ENCODE data around the gene ADGRB3. TPM values are rescaled to one million over a fixed set of nuclear protein-coding genes. Genes with fewer than 3 reads are reported as not detected.
"Not testable (repeated sequence)": the region's sequence is repeated elsewhere in the genome, so short reads cannot be mapped to it uniquely, and the experiment has no call there.

ADGRB3 gene
- total RNA-seq, 1 donor from 2014 or later: not detected

DNA sequence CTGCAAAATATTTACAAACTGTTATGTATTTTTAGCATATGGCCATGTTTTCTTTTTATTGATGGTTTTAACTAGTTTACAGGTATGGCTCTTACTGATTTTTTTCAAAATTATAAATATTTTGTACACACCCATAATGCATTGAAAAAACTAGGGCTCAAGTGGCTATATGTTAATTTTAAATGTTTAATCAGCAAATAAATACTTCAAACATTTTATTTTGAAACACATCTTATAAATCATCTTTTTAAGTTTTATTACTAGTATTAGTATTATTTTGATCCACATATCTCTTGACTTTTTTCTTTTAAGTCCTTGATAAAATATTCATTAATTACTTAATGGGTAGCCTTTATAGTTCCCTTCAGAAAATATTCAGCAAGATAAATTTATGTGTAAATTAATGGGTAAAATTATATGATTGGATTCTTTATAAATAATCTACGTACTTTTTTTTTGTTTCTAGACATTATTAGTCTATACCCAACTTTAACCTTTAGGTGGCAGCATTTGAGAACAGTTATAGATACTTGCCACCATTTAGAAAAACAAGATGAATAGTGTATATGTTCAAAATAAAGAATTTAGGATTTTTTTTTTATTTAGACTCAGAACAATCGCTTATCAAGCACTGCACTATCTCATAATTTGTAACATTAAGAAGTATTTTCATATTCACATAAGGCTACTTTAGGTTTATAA, 241.9 kb downstream of the ADGRB3 start:
- FAIRE-seq: no peak
- H3K4me3 ChIP-seq (ENCODE audit: low read depth, low read length): no peak overlapping the region
- H3K27me3 ChIP-seq (ENCODE audit: control insufficient read depth, insufficient read depth, low read length): no peaks in the 10 kb centered on the region
- TF ChIP-seq, protein P1, sequence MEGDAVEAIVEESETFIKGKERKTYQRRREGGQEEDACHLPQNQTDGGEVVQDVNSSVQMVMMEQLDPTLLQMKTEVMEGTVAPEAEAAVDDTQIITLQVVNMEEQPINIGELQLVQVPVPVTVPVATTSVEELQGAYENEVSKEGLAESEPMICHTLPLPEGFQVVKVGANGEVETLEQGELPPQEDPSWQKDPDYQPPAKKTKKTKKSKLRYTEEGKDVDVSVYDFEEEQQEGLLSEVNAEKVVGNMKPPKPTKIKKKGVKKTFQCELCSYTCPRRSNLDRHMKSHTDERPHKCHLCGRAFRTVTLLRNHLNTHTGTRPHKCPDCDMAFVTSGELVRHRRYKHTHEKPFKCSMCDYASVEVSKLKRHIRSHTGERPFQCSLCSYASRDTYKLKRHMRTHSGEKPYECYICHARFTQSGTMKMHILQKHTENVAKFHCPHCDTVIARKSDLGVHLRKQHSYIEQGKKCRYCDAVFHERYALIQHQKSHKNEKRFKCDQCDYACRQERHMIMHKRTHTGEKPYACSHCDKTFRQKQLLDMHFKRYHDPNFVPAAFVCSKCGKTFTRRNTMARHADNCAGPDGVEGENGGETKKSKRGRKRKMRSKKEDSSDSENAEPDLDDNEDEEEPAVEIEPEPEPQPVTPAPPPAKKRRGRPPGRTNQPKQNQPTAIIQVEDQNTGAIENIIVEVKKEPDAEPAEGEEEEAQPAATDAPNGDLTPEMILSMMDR (IDR thresholded peaks at IDR 0.05; ENCODE audit: insufficient read depth, low read length, severe bottlenecking): no peak
- peak; percentile 44 for DNase-seq (ENCODE audit: low read depth)
- H3K36me3 ChIP-seq (ENCODE audit: control insufficient read depth, insufficient read depth, low read length): no peaks in the 10 kb centered on the region

DNA sequence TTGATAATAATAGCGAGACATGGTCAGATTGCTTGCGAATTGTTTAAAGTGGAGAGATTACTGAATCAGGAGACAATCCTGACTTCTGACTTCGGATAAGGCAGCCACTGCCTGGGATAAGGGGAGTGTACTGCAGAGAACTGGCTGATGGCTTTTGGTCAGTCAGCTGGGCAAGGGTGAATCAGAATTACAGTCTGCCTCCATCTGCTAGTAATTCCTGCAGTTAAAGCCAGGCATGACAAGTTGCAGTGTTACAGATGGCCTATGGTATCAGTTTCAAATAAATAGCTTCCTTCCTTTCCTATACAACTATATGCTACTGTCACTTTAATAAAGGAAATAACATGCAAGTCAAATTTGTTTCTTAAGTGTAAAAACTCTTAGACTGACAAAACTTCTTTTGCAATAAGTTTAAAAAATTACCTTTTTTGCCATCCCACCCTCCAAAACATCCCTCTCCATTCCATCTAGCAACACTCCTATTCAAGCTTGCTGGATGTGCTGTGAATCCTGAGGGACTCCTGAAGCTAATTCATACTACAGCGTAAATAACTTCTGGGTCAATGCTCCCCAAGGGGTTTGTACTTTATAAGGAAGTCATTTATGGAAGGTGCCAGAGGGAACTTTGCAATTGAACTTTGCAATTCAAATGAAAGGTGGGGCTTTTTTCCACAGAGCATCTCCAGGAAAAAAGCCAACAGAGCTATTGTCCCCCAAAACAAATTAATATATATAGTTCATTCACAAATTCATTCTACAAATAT, 245.2 kb downstream of the ADGRB3 start:
- no peaks in the 10 kb centered on the region for H3K27me3 ChIP-seq (ENCODE audit: control insufficient read depth, insufficient read depth, low read length)
- no peaks in the 10 kb centered on the region for H3K36me3 ChIP-seq (ENCODE audit: control insufficient read depth, insufficient read depth, low read length)
- no peak overlapping the region for H3K4me3 ChIP-seq (ENCODE audit: low read depth, low read length)
- TF ChIP-seq, protein P1 (IDR thresholded peaks at IDR 0.05; ENCODE audit: insufficient read depth, low read length, severe bottlenecking): no peak
- DNase-seq (ENCODE audit: low read depth): no peak
- FAIRE-seq: no peak

DNA sequence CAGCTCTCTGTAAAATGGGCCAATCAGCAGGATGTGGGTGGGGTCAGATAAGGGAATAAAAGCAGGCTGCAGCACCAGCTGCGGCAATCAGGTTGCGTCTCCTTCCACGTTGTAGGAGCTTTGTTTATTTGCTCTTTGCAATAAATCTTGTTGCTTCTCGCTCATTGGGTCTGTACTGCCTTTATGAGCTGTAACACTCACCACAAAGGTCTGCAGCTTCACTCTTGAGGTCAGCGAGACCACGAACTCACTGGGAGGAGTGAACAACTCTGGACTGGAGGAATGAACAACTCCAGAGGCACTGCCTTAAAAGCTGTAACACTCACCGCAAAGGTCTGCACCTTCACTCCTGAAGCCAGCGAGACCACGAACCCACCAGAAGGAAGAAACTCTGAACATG, 248.2 kb downstream of the ADGRB3 start:
- not testable (repeated sequence) for DNase-seq (ENCODE audit: low read depth); H3K27me3 ChIP-seq (ENCODE audit: control insufficient read depth, insufficient read depth, low read length); H3K4me3 ChIP-seq (ENCODE audit: low read depth, low read length); H3K36me3 ChIP-seq (ENCODE audit: control insufficient read depth, insufficient read depth, low read length)
- FAIRE-seq: peak; percentile 55

DNA sequence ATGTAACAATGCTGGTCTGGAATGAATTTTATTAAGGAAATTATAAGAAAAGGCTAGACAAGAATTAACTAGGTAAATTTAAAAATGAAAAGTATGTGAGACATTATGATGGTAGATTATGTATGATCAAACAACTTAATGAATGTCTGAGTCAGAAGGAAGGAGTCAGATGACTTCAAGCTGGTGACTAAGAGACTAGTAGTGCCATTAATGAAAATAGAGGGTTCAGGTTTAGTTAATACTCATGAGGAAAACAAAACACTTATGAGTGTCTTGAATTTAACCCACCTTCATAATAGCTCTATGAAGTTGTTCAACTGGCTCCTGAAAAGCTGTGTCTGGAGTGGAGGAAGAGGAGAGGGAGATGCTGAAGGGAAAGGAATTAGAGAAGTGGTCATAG, 256.3 kb downstream of the ADGRB3 start:
- TF ChIP-seq, protein P1 (IDR thresholded peaks at IDR 0.05; ENCODE audit: insufficient read depth, low read length, severe bottlenecking): no peak
- no peaks in the 10 kb centered on the region for H3K27me3 ChIP-seq (ENCODE audit: control insufficient read depth, insufficient read depth, low read length)
- no peak overlapping the region for H3K4me3 ChIP-seq (ENCODE audit: low read depth, low read length)
- peak; percentile 58 for DNase-seq (ENCODE audit: low read depth)
- no peak for FAIRE-seq
- no peaks in the 10 kb centered on the region for H3K36me3 ChIP-seq (ENCODE audit: control insufficient read depth, insufficient read depth, low read length)

DNA sequence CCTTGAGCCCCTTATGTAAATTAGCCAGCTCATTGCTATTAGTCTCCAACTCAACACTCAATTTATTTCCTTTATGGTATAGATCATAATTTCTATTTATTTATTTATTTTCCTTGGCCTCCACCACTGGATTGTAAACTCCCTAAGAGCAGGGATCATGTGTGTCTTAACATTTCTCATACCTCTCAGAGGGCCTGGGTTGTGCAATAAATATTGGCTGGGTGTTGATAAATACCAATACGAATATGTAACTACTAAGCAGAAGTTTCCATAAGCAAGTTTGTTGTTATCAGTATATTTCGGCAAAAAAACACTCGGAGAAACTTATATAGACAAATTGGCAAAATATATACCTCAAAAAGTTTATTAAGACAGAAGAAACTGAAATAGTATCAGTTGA, 257.4 kb downstream of the ADGRB3 start:
- FAIRE-seq (no peak), DNase-seq (ENCODE audit: low read depth) (no peak)
- Histone ChIP-seq H3K27me3 (ENCODE audit: control insufficient read depth, insufficient read depth, low read length) (no peaks in the 10 kb centered on the region), H3K4me3 (ENCODE audit: low read depth, low read length) (no peak overlapping the region), H3K36me3 (ENCODE audit: control insufficient read depth, insufficient read depth, low read length) (no peaks in the 10 kb centered on the region)
- TF ChIP-seq, protein P1 (IDR thresholded peaks at IDR 0.05; ENCODE audit: insufficient read depth, low read length, severe bottlenecking): no peak

DNA sequence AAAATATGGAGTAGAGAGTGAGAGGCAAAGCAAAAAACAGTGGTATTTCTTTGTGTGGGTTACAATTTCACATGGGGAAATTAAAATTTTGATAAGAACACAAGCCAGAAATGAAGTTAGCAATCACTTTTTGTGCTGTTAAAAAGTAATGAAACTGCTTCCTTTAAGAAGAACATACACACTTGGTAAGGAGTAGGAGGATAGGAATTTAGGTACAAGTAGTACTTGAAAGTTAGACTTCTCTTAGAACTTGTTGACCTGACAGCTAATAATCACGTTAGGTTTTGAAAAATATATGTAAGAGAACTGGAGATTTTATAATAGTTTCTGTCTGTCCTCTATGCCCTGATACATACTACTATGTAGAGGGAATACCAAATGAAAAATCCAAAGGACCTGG, 260.8 kb downstream of the ADGRB3 start:
- DNase-seq (ENCODE audit: low read depth): no peak
- Histone ChIP-seq H3K36me3 (ENCODE audit: control insufficient read depth, insufficient read depth, low read length) (no peaks in the 10 kb centered on the region), H3K4me3 (ENCODE audit: low read depth, low read length) (no peak overlapping the region), H3K27me3 (ENCODE audit: control insufficient read depth, insufficient read depth, low read length) (no peaks in the 10 kb centered on the region)
- no peak for FAIRE-seq
- TF ChIP-seq, protein P1 (IDR thresholded peaks at IDR 0.05; ENCODE audit: insufficient read depth, low read length, severe bottlenecking): no peak

Measured in bronchial epithelial cell (primary cell).